GM18499 (cell line): ENCODE measurements around the gene FSIP1.

Experiments
- ATAC-seq: cut with Tn5 transposase; IDR thresholded peaks from one replicate; pipeline ENCODE4 v1.9.1; 2021; ENCODE audit warnings: moderate number of reproducible peaks; ENCODE audit not compliant: insufficient read depth, unreplicated experiment

The FSIP1 gene

GRCh38 chr15:39587096-39587721 lies 195.4 kb downstream of the FSIP1 start:
- ATAC-seq = no peak

- no peak for ATAC-seq
These were observed 196.1 kb downstream of the FSIP1 start for GRCh38 chr15:39586387-39587095.

- no peak for ATAC-seq
These were observed 196.8 kb downstream of the FSIP1 start for GRCh38 chr15:39585871-39586301.

- no peak for ATAC-seq
These were observed 197.2 kb downstream of the FSIP1 start for GRCh38 chr15:39585389-39585841.

- no peak for ATAC-seq
These were observed 197.8 kb downstream of the FSIP1 start for GRCh38 chr15:39584662-39585388.

GRCh38 chr15:39584266-39584659 lies 198.4 kb downstream of the FSIP1 start:
- ATAC-seq = no peak

GRCh38 chr15:39583596-39584265 lies 198.9 kb downstream of the FSIP1 start:
- ATAC-seq = no peak

GRCh38 chr15:39582977-39583595 lies 199.6 kb downstream of the FSIP1 start:
- no peak for ATAC-seq

GRCh38 chr15:39582286-39582976 lies 200.2 kb downstream of the FSIP1 start:
- ATAC-seq = no peak

GRCh38 chr15:39581793-39582285 lies 200.8 kb downstream of the FSIP1 start:
- no peak for ATAC-seq

- no peak for ATAC-seq
These were observed 201.3 kb downstream of the FSIP1 start for GRCh38 chr15:39581242-39581792.

GRCh38 chr15:39580485-39581241 lies 202.0 kb downstream of the FSIP1 start, which contains the start of gene THBS1:
Gene THBS1 (plus strand): TSS chr15:39581079. CDS start chr15:39581858, 779 bp downstream.
- ATAC-seq = no peak

- no peak for ATAC-seq
These were observed 202.5 kb downstream of the FSIP1 start for GRCh38 chr15:39580117-39580484.

- ATAC-seq = no peak
These were observed 203.0 kb downstream of the FSIP1 start for GRCh38 chr15:39579487-39580116.

- ATAC-seq = no peak
These were observed 203.7 kb downstream of the FSIP1 start for GRCh38 chr15:39578851-39579486.

- ATAC-seq = no peak
These were observed 207.5 kb downstream of the FSIP1 start for GRCh38 chr15:39575180-39575579.

GRCh38 chr15:39574427-39574826 lies 208.2 kb downstream of the FSIP1 start:
- ATAC-seq = no peak

- no peak for ATAC-seq
These were observed 208.8 kb downstream of the FSIP1 start for GRCh38 chr15:39573844-39574243.
